CD4-positive, alpha-beta T cell treated with Interleukin-17A for 4 hours (primary cell): ENCODE measurements around the gene MICALL2.

ENCODE experiments used
- DNase-seq: peaks from one replicate; pipeline ENCODE4 v3.0.0-alpha.2; 2020; ENCODE audit warnings: mixed read lengths

Gene MICALL2

DNA sequence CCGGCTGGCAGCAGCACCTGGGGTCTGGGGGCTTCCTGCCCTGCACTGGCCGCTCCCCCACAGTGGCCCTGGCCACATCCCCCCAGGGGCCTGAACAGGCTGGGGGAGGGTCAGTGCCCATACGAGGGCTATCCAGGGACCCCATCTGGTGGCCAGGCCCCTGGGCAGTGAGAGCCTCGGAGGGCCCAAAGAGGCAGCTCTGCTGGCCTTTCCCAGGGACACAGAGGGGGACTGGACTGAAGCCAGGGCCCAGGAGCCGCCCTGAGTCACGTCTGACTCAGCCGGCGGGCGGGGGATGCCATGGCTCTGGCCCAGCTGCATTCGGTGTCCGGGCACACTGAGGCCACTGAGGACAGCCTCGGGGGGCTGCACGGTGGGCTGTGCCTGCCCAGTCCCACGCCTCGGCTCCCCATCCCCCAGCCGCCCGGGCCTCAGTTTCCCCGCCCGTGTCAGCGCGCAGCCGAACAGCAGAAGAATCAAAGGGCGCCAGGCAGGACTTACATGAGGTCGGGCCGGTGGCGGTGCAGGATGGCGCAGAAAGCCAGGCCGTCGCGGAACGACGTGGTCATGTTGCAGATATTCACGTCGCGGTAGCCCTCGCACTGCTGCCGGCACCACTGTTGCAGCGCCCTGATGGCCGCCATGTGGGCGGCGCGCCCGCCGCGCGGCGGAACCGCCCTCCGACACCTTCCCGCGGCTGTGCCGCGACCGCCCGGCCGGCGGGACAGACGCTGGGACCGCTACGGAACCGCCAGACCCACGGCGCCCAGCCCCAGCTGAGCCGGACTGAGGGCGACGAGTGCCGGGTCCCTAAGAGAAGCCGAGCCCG, at the start of gene MICALL2:
Gene MICALL2 (minus strand): TSS at position 788 of the 829 bp plus-strand sequence. CDS start 144 bp downstream, at position 644.
- DNase-seq: peak; percentile 50

DNA sequence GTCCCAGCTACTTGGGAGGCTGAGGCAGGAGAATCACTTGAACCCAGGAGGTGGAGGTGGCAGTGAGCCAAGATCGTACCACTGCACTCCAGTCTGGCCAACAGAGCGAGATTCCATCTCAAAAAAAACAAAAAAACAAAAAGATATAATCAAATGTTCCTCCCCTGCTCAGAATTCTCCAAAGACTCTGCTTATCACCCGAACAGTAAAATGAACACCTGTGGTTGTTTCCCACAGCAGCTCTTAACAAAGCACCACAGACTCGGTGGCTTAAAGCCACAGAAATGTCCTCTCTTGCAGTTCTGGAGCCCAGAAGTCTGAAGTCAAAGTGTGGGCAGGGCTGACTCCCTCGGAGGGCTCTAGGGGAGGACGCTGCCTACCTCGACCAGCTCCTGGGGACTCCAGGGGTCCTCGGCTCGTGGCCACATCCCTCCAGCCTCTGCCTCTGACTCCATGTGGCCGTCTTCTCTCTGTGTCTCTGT, 49.0 kb upstream of the MICALL2 start:
- no peak for DNase-seq

DNA sequence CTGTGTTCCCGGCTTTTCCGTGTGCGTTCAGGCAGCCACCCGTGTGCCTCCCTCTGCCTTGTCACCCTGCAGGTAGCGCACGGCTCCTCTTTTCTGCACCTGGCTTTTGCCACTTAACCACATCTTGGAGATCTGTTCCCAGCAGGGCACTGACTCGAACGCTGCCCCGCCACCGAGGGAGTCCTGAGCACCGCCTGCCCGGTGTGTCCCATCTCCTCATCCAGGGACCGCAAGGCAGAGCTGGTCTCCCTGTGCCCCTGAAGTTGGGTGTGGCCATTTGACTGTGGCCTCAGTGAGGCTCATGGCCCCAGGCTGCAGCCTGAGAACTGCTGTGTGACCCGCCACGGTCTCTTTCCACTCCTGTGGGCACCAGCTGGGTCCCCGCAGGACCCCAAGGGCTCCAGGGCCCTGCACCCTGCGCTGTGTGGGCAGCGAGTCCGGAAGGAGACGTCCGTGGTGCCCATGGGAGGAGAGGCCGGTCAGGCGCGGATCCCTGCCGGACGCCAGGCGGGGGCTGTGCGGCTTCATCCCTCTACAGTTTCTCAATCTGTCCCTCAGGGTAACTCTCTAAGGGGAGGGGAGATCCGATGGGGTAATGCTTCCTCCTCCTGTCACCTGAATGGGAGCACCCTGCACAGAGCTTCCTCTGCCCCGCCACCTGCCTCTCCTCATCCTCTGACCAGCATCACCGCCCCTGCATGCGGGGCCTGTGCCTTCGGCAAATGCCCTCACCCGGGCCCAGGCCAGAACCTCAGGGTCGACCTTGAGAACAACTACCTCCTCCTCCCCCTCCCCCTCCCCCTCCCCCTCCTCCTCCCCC, 46.7 kb upstream of the MICALL2 start:
- peak; percentile 21 for DNase-seq

DNA sequence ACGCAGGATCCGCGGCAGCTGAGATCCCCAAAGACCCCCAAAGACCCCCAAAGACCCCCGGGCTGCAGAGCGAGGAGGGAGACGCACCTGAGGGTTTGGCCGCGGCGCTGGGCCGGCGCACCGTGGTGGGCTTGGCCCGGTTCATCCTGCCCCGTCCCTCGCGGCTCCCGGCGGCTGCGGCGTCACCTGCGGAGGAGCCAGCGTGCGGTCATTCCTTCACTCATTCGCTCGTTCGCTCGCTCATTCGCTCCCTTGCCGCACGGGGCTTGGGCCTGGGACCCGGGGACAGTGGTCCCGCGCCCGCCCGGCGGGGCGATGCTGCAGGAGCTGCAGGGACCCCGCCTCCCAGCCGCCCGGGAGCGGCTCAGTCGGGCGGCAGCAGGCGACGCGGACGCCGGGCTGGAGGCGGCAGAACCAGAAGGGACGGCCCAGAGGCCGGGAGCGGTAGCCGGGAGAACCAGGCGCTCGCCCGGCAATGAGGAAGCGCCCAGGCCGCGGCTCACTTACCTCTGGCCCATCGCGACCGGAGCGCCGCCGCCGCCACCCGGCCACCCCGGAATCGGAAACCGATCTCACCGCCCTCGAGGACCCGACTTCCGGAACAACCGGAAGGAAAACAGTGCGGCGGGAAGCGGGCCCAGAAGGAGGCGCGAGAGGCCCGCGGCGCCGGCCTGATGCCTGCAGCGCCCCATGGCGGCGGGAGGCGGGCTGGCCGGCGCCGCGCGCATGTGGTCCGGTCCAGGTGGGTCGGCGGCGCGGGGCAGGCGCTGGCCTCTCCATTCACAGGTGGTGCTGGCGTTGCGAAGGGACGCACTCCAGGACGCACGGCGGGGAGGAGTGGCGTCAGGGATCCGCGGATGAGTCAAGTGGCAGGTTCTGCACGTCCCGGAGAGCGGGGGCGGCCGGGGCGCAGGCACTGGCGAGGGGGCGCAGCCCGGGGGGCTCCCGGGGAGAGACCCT, 44.8 kb upstream of the MICALL2 start, which contains the start of gene INTS1:
Gene INTS1 (minus strand): TSS at position 574 of the 960 bp plus-strand sequence. CDS start 429 bp downstream, at position 145.
- DNase-seq: peak; percentile 91

DNA sequence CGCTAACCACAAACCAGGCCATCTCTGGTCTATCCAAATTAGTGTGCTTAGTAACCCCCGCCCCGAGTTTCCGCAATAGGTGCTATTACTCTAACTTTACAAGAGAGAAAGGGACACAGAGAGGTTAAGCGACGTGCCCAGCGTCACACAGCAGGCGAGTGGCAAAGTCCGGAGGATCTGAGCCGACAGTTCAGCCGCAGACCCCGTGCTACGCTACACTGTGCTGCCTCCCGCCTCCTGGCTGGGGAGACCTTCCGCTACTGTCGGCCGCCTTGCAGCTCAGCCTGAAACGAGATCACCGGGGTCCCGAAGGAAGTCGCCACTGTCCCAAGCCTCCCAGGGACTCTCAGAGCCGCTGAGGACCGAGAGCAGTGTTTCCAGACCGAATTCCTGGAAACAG, 44.1 kb upstream of the MICALL2 start:
- no peak for DNase-seq

DNA sequence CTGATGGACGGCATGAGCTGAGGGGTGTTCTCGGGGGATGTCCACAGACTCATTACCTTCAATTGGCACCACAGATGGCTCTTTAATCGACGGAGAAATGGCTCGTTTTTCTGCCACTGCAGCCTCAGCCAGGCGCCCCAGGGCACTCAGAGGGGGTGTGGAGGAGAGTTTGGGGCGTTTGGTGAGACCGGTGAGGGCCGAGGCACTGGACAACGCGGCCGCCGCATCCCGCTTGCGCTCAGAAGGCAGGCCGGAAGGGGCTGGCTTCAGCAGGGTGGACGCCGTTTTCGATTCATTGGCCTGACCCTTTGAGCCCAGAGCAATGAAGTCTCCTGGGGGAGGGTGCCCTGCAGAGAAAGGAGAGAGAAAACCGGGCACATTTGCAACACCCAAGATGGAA, 43.6 kb upstream of the MICALL2 start:
- no peak for DNase-seq

DNA sequence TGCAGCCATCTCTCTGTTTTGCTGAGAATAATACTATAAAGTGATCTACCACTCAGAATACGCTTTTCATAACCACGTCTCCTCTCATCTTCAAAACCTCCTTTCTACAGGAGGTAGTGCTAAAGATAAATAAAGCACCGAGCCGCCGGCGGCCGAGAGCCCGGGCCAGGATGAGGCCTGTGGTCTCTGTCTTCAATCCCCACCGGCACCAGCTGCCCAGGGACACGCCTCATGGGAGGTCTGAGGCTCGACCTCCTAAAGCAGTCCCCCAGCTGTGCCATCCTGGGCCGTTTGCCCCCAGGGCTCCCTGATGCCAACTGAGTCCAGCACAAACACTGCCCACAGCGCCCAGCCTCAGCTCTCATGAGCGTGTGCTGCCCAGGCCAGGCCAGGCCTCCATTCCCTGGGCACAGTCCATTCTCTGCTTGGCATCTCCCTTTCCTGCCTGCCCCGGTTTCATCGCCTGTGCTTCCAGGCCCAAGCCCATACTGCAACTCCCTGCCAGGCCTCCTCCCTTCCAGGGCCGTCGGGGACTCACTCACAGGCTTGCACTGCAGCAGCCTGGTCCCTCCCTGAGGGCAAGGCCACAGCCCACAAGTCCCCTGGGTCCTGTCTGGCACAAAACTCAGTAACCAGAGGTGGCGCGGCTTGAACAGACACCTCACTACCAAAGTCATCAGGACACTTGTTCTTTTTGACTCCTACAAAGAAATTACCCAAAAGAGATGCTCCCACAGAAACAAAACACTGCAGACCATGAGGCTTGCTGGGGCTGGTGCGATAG, 42.4 kb upstream of the MICALL2 start:
- DNase-seq: no peak

DNA sequence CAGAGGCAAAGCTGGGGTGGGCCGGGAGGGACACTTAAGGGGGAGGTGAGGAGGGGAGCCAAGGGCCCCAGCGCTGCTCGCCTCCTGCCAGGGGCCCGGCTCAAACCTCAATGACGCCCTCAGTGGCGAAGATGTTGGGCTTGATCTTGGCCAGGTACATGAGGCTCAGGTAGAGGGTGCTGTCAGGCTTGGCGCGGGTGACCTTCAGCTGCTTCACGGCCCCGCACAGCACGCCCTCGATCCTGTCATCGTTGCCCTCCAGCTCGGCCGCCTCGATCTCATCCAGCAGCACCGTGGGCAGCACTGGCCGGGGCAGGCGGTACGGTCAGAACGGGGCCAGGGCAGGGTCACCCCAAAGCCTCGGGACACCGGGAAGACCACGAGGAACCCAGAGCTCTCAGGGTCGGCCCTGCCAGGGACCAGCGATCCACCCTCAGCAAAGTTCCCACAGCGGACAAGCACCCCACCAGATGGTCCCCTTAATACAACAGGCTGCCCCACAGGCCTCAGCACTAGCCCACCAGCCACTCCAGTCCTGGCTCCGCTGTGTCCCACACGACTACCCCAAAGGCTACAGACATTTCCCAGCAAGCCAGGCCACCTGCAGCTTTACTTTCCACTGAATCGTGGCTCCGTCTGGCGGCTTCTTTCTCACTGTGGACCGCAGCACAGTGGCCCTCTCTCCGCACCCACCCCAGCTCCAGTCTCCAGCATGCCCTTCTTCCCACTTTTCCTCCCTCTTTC, 41.0 kb upstream of the MICALL2 start:
- no peak for DNase-seq

DNA sequence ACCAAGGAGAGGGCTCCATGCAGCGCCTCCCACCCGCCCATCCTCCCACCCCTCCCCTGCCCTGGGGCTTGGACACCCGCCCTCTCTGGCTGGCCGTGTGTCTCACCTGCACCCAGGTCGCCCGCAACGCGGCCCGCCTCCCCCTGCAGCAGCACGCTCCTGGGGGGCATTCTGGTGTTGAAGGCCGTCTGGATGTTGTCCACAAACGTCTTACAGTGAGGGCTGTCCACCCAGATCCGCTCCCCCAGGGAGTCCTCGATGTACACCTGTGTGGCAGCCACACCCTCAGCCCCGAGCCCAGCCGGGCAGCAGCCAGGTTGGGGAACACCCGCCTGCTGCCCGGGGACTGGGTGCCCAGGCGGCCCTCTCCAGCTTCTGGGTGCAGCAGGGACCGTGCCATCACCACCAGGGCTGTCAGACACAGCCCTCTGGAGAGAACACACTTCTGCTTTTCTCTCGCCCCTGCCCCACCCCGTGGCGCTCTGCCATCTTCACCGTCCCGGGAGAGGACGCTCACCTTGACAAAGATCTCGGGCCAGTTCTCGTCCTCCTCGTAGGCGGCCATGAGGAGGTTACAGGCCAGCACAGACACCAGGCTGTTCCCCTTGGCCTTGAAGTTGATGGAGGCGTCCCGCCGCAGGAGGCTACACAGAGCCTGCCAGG, 40.2 kb upstream of the MICALL2 start:
- DNase-seq: no peak

DNA sequence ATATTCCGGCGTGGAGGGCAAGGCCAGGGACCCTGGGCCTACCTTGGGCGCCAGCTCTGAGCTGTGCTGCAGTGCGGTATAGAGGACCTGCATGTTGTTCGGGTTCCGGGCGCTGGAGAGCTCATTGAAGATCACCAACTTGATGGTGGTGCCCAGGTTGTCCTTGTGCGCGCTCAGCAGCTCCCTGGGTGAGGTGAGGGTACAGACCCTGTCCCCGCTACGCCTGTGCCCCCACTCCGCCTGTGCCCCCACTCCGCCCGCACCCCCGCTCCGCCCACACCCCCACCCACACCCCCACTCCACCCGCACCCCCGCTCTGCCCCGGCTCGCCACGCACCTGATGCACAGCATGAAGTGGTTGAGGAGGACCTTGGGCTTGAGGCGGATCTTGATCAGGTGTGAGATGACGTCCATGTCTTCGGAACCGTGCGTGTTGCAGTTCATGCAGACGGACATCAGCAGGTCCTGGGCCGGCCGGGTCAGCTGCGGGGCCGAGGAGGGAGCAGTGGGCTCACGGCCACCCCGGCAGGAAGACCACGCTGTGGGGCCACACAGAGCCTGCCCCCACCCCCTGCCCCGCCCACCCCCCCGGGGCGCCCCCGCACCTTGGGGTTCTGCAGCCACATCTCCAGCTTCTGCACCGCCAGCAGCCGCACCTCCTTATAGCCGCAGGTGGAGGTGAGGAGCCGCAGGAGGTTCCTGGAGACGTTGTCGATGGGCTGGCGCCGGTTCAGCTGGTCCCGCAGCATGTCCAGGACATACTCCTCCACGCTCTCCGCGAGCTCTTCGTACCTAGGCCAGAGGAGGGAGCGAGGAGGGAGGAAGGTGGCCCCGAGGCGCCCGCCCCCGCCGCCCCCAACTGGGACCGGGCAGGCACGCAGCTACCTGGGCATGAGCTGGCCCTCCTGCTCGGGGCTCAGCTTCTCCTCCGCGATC, 39.4 kb upstream of the MICALL2 start:
- DNase-seq: no peak

DNA sequence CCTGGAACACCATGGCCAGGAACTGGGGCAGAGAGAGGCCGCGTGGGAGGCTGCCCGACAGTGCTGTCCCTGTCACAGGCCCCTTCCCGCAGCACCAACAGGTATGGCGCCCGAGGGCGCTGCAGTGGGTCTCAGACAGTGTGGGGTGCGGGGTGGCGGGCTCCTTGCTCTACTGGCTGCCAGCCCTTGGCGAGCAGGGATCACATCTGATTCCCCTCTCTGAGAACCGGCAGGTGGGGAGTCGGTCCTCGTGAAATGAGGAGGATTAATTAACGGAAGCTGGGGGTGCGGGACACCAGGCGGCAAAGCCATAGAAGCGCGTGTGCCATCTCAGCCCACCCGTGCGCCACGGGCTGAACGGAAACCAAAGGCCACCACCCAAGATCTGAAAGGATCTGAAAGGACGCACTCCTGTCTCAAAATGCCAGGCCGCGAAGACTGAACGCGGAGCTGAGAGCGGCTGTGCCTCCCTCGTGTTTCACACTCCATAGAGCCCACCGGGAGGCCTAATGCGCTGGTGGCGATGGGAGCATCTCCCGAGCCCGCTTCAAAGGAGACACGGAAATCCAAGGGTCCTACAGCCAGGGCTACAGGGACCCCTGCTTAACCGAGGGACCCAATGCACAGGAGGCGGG, 38.1 kb upstream of the MICALL2 start:
- no peak for DNase-seq

DNA sequence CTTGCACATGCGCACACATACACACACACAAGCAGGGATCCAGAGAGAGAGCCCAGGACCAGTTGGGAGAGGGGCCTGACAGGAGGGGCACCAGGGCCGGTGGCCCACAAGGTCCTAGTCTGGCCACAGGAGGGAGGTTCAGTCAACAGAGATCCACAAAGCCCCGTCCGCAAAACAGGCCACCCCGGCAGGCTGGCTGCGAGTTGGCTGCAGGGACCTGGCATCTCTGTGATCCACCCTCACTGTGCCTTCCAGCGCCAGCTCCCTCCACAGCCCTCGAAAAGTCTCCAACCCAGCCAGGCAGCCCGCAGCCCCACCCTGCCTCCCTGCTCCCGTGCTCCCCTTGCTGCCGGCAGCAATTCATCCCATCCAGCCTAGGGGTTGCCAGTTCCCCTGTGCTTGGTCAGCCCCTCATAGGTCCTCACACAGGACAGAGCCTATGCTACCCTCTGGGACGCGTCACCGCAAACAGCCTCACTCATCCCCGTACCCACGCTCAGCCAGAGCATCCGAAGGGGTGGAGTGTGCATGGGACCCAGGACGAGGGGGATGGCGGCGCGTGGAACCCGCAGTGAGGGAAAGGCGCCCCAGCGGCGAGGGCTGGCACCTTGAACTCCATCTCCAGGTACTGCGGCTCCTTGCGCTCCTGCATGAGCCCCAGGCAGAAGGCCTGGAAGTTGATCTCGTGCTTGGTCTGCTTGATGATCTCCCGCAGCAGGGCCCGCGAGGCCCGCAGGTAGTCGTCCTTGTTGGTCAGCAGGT, 37.4 kb upstream of the MICALL2 start:
- DNase-seq: no peak

DNA sequence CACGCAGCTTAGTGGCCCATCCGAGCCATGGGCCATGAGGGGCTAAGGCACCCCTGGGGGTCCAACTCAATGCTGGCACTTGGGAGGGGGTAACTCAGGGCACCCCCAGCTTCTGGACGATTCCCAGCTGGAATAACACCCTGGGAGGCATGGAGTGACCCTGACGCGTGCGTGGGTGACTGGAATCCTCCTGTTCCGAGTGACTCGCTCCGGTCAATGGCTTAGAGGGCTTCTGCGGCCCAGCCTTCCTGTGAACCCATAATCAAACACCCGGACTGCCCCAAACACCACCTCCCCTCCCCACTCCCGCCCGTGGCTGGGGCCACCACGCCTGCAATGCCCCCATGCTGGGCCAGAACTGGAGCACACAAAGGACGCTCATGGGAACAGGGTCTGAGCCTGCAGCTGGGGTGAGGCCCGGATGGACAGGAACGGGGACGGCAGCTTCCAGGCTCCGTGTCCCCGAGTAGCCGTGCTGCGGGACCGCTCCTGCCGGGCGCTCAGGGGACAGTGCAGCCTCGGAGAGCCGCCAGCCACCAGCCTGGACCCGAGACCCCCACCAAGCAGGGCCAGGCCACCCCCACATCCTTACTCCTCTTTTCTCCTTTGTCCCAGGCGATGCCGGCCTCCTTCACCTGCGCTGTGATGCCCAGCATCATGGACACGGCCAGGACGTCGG, 36.4 kb upstream of the MICALL2 start:
- DNase-seq: no peak

DNA sequence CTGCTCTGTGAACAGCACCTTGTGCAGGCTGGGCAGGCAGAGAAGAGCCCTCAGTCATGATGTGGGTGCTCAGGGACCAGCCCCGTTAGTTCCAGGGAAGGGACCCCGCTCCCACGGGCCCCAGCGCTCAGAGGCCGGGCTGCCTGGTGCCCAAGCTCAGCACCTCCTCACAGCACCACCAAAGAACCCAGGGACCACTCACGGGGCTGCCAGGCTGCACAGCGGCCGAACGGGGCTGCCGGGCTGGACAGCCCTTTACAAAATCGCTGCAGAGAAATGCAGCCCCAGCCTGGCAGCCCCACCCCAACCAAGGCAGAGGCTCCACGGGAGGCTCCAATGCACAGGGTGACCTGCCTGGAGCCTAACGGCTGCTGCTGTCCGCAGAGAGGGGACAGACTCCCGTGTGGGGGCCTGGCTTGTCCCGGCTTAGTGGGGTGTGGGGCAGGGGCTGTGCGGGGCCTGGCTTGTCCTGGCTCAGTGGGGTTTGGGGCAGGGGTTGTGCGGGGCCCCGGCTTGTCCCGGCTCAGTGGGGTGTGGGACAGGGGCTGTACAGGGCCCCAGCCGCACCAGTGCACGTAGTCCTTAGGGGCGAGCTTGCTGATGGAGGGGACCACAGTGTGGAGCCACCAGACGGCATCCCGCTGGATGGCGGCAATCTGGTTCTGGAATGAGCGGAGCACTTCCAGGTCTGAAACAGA, 35.7 kb upstream of the MICALL2 start:
- no peak for DNase-seq

DNA sequence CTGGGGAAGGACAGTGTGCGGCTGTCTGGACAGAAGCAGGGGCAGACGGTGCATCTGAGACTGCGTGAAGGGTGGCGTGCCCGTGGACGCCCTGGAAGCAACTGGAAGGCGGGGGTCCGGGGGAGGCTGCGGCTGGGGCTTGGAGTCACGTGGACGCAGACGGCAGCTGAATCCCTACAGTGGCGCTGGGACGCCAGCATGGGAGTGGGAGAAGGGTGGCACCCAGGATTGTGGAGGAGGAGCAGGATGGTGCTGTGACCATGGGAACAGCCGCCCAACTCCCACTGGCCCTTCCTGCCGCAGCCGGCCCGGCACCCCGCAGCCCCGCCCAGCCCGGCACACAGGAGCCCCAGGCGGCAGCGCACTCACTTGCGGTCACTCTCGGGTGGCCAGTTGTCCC, 35.2 kb upstream of the MICALL2 start:
- no peak for DNase-seq

DNA sequence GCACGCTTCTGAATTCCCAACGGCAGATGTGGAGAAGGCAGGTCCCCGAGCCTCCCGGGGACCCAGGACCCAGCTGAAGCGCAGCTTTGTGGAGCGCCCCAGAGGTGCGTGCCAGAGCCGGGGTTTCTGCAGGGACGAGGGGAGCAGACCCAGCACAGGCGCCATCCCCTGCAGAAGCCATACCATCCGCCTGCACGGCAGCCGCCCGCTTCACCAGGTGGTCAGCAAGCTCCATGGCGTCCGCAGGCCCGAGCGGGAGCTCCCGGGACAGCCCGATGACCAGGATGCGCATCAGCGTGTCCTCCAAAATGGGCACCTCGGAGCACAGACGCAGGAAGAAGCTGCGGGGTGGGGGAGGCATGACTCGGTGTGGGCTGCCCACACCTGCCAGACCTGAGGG, 34.3 kb upstream of the MICALL2 start:
- DNase-seq: no peak

DNA sequence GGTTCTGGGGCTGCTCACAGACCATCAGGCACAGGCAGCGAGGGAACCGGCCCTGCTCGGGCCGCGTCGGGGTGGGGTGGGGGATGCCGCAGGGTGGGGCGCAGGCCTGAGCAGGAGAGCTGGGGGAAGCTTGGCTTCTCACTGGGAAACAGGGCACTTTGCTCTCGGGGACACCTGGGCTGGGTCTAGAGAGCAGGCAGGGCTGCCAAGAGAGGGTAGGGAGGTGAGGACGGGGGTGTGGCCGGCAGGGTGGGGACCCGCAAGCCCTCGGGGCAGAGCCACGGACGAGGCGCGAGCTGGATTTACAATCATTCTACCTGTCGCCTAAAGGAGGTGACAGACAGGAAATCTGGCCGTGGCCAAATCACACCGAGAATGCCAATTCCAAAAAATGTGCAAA, 33.9 kb upstream of the MICALL2 start:
- no peak for DNase-seq
